SU-DHL-6 (cell line): Measurements from ENCODE around the gene GUCA2A.

Experiments
- CTCF ChIP-seq: fragments of 200-600 bp; sonication (generic); IDR thresholded peaks from one replicate; pipeline ENCODE4 v1.5.1; 2017; ENCODE audit warnings: antibody characterized with exemption, mild to moderate bottlenecking, low read length, moderate library complexity; ENCODE audit not compliant: insufficient read depth, poor library complexity, severe bottlenecking
- EZH2phosphoT487 ChIP-seq: fragments of 200-600 bp; sonication (generic), shearing (Covaris generic); conservative IDR thresholded peaks from 2 replicates; pipeline ENCODE4 v1.6.1; 2018; ENCODE audit warnings: mild to moderate bottlenecking, antibody characterized with exemption, low read length, moderate library complexity, mixed read lengths

- TF ChIP-seq CTCF (no peak), EZH2phosphoT487 (no peak)
Measured at GRCh38 chr1:42171679-42172266, 7.2 kb upstream of the GUCA2A start.
